GM12864 (cell line): ENCODE measurements around the gene ARSB.

ENCODE experiments used
- DNase-seq: peaks from one replicate; pipeline ENCODE4 v3.0.0-alpha.2; 2011; ENCODE audit warnings: low read depth
- H3K4me3 ChIP-seq: 2 replicates; pipeline ENCODE4 v1.5.1; 2011; ENCODE audit warnings: mild to moderate bottlenecking, low read depth, low read length, control low read depth
- CTCF ChIP-seq: IDR thresholded peaks from 2 replicates; pipeline ENCODE4 v1.5.1; 2011; ENCODE audit warnings: low read depth, mild to moderate bottlenecking, moderate library complexity, low read length, control low read depth, inconsistent platforms; ENCODE audit errors: missing control alignments

Gene ARSB

GRCh38 chr5:78809444-78809843 lies 175.7 kb downstream of the ARSB start:
- TF ChIP-seq CTCF, result no peak
- DNase-seq, result no peak
- no peak overlapping the region for H3K4me3 ChIP-seq

GRCh38 chr5:78808818-78809217 lies 176.3 kb downstream of the ARSB start:
- H3K4me3 ChIP-seq, result no peak overlapping the region
- DNase-seq, result no peak
- TF ChIP-seq CTCF, result no peak

- no peak for TF ChIP-seq CTCF
- DNase-seq, result no peak
- H3K4me3 ChIP-seq, result no peak overlapping the region
These were observed 176.7 kb downstream of the ARSB start for GRCh38 chr5:78808380-78808779.

GRCh38 chr5:78806544-78806943 lies 178.6 kb downstream of the ARSB start:
- DNase-seq, result no peak
- TF ChIP-seq CTCF, result no peak
- H3K4me3 ChIP-seq, result no peak overlapping the region

GRCh38 chr5:78805474-78806124 lies 179.5 kb downstream of the ARSB start:
- no peak for TF ChIP-seq CTCF
- no peak overlapping the region for H3K4me3 ChIP-seq
- DNase-seq, result no peak

- DNase-seq, result no peak
- TF ChIP-seq CTCF, result no peak
- H3K4me3 ChIP-seq, result no peak overlapping the region
These were observed 180.1 kb downstream of the ARSB start for GRCh38 chr5:78804995-78805394.

GRCh38 chr5:78803941-78804340 lies 181.2 kb downstream of the ARSB start:
- no peak for TF ChIP-seq CTCF
- no peak overlapping the region for H3K4me3 ChIP-seq
- no peak for DNase-seq
